GM12872 (cell line): ENCODE results near the gene RDH16.

ENCODE experiments used
- TF ChIP-seq, protein P1 (sequence below): IDR thresholded peaks from 3 replicates; pipeline ENCODE4 v1.5.1; 2011; ENCODE audit warnings: low read depth, mild to moderate bottlenecking, low read length, moderate library complexity; ENCODE audit not compliant: insufficient read depth

Gene RDH16, protein sequence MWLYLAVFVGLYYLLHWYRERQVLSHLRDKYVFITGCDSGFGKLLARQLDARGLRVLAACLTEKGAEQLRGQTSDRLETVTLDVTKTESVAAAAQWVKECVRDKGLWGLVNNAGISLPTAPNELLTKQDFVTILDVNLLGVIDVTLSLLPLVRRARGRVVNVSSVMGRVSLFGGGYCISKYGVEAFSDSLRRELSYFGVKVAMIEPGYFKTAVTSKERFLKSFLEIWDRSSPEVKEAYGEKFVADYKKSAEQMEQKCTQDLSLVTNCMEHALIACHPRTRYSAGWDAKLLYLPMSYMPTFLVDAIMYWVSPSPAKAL

DNA sequence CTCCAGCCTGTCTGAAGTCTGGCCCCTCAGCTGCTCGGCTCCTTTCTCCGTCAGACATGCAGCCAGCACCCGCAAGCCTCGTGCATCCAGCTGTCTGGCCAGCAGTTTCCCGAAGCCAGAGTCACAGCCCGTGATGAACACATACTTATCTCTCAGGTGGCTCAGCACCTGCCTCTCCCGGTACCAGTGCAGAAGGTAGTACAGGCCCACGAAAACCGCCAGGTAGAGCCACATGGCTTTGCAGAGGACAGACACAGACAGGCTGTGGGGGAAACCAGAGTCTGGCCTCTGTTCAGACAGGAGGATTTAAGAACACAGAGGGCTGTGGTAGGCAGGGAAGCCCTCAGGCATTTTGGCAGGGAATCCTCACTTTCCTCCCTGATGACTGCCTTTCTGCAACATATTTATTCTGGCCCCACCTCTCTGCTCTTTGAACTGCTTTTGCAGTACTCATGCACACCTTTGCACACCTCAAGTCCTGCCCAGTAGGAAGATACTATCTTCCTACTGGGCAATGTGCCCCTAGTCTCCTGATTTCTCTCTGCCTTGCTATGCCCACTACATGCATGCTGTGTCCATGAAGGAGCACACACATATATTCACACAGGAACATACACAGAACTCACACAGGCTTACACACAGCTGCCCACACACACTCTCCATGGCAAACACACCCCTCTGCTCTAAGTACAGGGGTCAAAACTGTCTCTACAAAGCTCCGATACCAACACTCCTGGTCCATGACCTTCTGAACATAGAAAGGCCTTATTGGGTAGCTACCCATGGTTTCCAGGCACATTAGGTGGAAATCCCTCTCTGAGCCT, at the start of gene RDH16:
Gene RDH16, minus strand, starts transcription at position 380 of the 824 bp plus-strand sequence. Its CDS starts 146 bp downstream, at position 234.
- TF ChIP-seq, protein P1, sequence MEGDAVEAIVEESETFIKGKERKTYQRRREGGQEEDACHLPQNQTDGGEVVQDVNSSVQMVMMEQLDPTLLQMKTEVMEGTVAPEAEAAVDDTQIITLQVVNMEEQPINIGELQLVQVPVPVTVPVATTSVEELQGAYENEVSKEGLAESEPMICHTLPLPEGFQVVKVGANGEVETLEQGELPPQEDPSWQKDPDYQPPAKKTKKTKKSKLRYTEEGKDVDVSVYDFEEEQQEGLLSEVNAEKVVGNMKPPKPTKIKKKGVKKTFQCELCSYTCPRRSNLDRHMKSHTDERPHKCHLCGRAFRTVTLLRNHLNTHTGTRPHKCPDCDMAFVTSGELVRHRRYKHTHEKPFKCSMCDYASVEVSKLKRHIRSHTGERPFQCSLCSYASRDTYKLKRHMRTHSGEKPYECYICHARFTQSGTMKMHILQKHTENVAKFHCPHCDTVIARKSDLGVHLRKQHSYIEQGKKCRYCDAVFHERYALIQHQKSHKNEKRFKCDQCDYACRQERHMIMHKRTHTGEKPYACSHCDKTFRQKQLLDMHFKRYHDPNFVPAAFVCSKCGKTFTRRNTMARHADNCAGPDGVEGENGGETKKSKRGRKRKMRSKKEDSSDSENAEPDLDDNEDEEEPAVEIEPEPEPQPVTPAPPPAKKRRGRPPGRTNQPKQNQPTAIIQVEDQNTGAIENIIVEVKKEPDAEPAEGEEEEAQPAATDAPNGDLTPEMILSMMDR = no peak

DNA sequence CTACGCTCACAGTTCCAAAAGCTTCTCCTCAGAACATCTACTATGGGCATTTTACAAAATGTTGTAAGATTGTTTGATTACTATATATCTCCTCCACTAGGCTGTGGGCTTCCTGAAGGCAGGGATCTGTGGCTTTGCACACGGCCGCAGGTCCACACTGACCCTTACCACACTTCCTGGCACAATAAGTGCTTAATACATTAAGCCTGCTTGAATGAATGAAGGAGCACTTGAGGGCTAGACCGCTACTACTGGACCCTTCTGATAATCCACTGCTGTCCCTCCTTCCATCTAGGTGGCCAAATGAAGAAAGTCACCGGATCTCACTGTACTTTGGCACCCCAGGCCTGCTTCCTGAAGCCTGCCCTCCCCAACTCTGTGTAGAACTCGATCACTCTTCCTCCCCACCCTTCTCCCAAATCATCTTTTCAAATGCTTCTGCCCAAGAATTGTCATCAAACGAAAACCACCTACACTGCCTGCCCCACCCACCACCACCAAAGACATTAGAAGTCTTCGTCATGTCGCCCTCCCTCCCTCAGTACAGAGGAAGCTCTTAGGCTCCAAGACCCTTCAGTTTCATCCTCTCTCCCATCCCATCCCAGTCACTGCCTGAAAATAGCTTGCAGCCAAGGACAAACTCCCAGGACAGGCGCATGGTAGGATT, 49.5 kb upstream of the RDH16 start:
- TF ChIP-seq, protein P1 = no peak

DNA sequence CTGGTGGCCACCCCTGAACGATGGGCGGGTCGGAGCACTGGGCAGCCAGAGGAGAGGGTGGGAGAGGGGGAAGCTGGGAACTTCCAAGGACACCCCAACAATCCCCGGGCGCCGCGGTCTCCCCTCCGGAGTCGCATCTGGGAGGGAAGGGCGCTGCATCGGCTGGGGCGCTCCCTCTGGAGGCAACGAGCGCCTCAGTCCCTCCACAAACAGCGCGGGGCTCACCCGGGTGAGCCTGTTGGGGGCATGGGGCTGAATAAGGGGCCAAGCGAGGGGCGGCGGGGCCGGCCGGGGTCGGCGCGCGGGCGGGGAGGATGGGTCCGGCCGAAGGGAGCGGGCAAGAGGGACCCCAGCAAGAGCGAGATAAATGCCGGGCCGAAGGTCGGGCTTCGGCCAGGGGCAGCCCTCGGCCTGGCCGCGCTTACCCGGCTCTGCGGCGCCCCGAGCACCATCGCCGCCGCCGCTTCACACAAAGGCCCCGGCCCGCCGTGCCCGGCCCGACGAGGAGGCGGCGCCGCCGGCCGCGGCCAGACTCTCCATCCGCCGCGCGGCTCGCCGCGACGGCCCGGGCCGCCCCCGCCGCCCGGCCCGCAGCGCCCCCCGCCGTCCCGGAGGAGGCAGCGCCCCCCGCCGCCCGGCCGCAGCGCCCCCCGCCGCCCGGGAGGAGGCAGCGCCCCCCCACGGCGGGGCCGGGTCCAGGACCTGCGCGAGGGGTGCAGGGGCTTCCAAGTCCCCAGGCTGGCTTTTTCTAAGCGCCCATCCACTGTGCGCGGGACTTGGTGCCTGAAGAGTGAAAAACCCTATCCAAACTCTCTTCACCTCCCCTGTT, 48.8 kb upstream of the RDH16 start, which contains the start of gene ZBTB39:
Gene ZBTB39, minus strand, starts transcription at position 567 of the 829 bp plus-strand sequence. CDS start 1,629 bp downstream, outside the sequence.
- TF ChIP-seq, protein P1 = peak; percentile 72

DNA sequence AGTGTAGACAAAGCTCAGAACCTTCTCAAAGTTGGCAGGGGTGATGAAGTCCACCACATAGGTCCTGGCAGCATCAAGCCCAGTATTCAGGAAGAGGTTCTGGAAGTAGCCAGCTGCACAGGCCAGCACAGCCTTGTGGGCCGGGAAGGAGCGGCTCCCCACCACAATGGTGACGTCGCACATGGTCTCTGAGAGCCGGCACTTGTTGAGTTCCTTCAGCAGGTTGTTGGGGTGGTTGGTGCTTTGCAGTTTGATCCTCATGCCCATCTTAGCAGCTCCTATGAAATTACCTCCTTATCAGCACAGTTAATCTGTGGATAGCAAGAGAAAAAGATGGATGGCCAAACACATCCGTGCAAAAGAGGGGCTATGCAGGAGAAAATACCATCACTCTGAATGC, 47.2 kb upstream of the RDH16 start:
- TF ChIP-seq, protein P1 = no peak

DNA sequence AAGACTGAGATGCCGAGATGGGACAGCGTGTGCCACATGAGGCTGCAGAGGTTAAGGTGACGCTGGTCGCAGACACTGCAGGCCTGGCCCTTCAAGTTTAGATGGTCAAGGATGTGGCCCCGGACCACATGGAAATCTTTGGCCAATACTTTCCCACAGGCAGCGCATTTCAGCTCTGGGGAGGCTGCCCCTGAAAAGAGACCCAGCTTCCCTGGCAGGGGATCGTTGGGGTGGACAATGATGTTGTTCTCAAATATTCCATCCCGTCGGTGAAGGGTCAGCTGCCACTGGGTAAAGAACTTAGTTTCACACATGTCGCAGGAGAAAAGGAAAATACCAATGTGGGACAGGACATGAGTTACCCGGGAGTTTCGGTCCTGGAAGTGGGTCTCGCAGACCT, 46.0 kb upstream of the RDH16 start:
- TF ChIP-seq, protein P1 = no peak

DNA sequence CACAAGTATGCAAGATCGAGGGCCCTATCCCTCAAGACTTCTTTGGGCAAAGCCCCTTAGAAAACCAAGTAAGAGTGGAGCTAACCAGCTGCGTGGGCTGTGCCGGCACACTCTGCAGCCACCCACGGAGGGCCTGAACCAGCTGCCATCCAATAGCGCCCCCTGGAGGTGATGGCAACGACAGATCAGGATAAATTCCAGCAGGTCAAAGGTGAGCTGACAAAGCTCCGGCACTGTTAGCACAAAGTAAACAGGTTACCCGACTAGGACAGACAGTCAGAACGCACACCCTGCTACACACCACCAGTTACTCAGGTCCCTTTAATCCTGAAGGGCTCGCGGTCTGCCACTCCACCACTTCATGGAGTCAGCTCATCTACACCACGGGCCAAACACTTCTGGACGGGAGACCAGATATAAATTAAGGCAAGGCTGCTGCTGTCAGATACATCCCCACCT, 44.1 kb upstream of the RDH16 start:
- TF ChIP-seq, protein P1 = peak; percentile 85
